ENCODE measurements around the gene PRR36.

The PRR36 gene

DNA sequence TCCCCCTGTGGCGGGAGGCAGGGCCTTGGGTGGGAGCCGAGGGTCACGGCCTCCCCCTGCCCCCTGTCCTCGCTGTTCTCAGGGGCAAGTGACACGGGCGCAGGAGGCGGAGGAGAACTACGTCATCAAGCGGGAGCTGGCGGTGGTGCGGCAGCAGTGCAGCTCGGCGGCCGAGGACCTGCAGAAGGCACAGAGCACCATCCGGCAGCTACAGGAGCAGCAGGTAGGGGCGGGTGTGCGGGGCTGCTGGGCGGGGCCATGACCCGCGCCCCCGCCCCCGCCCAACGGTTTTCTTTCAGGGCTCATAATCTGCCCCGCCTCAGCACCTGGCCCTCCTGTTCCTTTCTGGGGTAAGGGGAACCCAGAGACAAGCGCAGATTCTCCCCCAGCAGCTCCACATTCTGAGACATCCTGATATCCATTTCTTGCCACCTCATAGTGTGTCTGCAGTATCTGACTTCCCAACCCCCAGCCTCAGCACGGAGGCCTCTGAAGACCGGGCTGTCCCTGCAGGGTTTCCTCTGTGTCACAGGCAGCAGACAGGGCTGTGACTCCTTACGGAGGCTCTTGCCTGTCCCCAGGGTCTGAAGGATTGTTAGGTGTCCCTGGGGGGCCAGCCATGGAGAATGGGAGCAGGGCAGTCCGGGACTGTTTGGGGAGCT, 15.9 kb downstream of the PRR36 start:
- TF ChIP-seq, protein P1, sequence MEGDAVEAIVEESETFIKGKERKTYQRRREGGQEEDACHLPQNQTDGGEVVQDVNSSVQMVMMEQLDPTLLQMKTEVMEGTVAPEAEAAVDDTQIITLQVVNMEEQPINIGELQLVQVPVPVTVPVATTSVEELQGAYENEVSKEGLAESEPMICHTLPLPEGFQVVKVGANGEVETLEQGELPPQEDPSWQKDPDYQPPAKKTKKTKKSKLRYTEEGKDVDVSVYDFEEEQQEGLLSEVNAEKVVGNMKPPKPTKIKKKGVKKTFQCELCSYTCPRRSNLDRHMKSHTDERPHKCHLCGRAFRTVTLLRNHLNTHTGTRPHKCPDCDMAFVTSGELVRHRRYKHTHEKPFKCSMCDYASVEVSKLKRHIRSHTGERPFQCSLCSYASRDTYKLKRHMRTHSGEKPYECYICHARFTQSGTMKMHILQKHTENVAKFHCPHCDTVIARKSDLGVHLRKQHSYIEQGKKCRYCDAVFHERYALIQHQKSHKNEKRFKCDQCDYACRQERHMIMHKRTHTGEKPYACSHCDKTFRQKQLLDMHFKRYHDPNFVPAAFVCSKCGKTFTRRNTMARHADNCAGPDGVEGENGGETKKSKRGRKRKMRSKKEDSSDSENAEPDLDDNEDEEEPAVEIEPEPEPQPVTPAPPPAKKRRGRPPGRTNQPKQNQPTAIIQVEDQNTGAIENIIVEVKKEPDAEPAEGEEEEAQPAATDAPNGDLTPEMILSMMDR (IDR thresholded peaks at IDR 0.05; ENCODE audit: extremely low read depth, insufficient read depth, missing control alignments), result no peak
- DNase-seq (ENCODE audit: low spot score), result peak; percentile 16
- in situ Hi-C loops (cut with MboI; ENCODE audit: low pct_unique_long_range_greater_than_20kb, low sequenced_read_pairs, unreplicated experiment), result no loop called here

DNA sequence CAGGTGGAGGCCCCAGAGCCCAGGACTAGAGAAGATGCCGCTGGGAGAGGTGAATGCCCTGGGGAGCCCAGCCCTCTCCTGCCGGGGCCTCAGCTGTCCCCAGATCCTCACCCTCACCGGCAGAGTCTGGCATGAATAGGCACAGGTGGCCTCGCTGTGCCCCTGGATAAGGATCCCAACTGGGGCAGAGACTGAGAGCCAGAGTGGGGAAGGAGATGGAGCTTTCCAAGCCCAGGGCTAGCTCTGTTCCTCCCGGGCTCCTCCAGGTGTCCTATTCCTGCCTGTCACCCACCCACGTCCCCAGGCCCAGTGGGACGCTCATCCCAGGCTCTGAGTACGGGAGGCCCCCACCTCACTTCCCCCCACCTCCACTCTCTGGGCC, 16.5 kb downstream of the PRR36 start:
- DNase-seq (ENCODE audit: low spot score), result no peak
- in situ Hi-C loops (cut with MboI; ENCODE audit: low pct_unique_long_range_greater_than_20kb, low sequenced_read_pairs, unreplicated experiment), result no loop called here
- TF ChIP-seq, protein P1 (IDR thresholded peaks at IDR 0.05; ENCODE audit: extremely low read depth, insufficient read depth, missing control alignments), result no peak

DNA sequence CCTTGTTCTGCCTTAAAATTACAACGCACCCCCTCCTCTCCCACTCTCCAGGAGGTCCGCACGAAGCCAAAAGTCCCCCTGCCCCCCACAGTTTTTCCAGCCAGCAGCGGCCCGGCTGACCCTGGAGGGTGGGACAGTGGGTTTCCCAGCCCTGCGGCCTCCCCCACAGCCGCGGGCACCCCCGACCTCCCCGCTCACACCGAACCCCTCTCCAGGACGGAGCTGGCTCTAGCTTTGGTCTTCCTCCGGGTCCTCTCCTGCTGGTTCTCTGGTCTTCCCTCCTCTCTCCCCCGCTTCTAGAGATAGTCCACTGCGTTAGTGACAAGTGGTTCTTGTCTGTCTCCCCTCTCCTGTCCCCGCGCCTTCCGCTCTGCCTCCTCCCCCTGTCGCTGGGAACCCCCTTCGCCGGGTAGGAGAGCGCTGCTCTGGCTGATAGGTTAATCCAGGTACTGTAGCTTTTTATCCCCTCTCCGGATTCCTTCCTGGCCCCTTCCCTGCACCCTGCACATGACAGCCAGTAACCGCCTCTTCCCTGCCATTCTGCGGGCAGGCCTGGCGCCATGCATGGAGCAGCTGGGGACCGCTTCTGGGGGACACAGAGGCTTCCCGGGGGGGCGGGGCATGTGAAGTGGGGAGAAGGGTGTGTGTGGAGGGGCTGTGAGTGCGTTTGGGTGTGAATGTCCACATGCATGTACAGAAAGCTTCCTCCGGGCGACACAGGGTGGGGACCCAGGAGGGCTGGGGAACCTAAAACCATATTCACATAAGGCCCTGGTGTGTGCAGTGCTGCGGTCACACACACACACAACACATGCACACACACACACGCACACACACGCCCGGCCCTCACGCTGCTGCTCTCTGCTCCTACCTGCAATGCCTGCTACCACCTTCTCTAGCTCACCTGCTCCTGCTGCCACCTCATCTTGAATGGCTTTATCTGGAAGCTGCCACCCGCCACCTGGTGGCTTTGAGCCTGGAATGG, 17.2 kb downstream of the PRR36 start:
- no peak for DNase-seq (ENCODE audit: low spot score)
- in situ Hi-C loops (cut with MboI; ENCODE audit: low pct_unique_long_range_greater_than_20kb, low sequenced_read_pairs, unreplicated experiment), result no loop called here
- TF ChIP-seq, protein P1 (IDR thresholded peaks at IDR 0.05; ENCODE audit: extremely low read depth, insufficient read depth, missing control alignments), result no peak

DNA sequence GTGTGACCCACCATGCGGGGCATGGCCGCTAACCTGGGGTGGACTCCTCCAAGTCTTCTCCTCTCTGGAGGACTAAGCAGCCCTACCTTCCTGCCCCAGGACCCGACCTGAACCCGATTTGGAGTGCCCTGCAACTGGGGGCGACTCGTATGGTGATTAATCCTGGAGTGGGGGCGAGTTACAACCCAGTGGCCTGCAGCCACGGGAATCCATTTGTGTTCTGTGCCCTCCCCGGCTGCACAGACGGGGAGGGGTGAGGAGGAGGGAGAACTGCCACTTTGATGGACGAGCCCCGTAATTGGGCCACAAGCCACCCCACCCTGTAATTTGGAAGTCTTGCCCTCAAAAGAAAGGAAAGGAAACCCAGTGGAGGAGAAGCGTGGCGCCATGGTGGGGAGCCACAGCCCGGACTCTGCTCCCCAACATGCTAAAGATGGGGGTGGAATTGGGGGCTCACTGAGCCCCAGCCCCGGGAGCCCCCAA, 18.0 kb downstream of the PRR36 start:
- in situ Hi-C loops (cut with MboI; ENCODE audit: low pct_unique_long_range_greater_than_20kb, low sequenced_read_pairs, unreplicated experiment), result no loop called here
- TF ChIP-seq, protein P1 (IDR thresholded peaks at IDR 0.05; ENCODE audit: extremely low read depth, insufficient read depth, missing control alignments), result no peak
- no peak for DNase-seq (ENCODE audit: low spot score)

DNA sequence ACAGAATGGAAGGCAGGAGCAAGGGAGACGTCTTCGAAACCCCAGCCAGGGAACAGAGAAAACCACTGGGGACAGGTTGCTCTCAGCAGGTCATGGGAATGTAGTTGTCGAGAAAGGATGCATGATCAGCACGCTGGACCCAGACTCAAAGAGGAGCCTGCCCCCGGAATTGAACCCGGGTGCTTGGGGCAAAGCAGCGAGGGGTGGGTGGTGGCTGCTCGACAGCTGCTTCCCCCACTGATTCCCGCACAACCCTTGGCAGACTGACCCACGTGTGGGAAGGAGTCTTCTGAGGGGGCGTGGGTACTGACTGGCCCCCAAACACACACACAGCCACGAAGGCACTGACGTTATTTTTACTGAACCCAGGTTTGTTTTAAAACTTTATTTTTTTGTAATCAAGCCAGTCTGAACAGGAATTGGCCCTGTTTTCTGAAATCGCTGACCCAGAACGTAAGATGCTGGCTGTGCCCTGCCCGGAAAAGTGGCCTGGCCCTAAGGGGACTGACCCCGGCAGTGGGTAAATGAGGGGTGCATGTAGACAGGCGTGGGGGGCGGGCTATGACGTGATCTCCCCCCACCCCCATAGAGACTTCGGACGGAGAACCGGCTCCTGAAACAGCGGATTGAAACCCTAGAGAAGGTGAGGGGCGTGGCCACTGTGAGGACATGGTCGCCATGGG, 18.6 kb downstream of the PRR36 start:
- no peak for DNase-seq (ENCODE audit: low spot score)
- TF ChIP-seq, protein P1 (IDR thresholded peaks at IDR 0.05; ENCODE audit: extremely low read depth, insufficient read depth, missing control alignments), result no peak
- in situ Hi-C loops (cut with MboI; ENCODE audit: low pct_unique_long_range_greater_than_20kb, low sequenced_read_pairs, unreplicated experiment), result no loop called here

DNA sequence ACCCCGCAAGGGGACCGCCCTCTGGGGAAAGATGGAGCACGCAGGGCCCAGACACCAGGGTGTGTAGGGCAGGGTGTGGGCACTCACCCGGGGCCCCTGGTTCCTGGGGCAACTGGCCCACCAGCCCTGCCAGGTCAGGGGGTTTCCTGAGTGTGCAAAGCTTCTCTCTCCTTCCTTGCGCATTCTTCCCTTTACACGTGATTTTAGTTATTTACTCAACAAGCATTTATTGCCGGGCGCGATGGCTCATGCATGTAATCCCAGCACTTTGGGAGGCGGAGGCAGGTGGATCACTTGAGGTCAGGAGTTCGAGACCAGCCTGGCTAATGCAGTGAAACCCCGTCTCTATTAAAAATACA, 20.4 kb downstream of the PRR36 start:
- no peak for DNase-seq (ENCODE audit: low spot score)
- TF ChIP-seq, protein P1 (IDR thresholded peaks at IDR 0.05; ENCODE audit: extremely low read depth, insufficient read depth, missing control alignments), result no peak
- in situ Hi-C loops (cut with MboI; ENCODE audit: low pct_unique_long_range_greater_than_20kb, low sequenced_read_pairs, unreplicated experiment), result no loop called here
